HepG2 (cell line): ENCODE data around the gene FRMD8. TPM values are rescaled to one million over a fixed set of nuclear protein-coding genes. Genes with fewer than 3 reads are reported as not detected.

Source experiments
- ARID3A ChIP-seq: IDR thresholded peaks from 2 replicates; pipeline ENCODE4 v1.6.1; 2012; ENCODE audit warnings: low read depth, low read length, improper control_type of control experiment
- CBX2 ChIP-seq, 2 experiments: fragments of 200-600 bp in 1 of 2; sonication (generic); formaldehyde crosslinking in 1 of 2; IDR thresholded peaks; 2 replicates each; pipeline versions ENCODE4 v1.7.0 to v1.8.1; 2018 to 2022; ENCODE audit warnings: low read depth in 2 of 2, low read length in 1 of 2, mild to moderate bottlenecking in 1 of 2, missing genetic modification reagents in 1 of 2
- CEBPB ChIP-seq: IDR thresholded peaks from 2 replicates; pipeline ENCODE4 v1.6.1; 2011; ENCODE audit warnings: low read depth, low read length, improper control_type of control experiment, borderline replicate concordance
- FLYWCH1 ChIP-seq: sonication (generic); formaldehyde crosslinking; IDR thresholded peaks from 2 replicates; pipeline ENCODE4 v1.8.1; 2023; ENCODE audit warnings: mild to moderate bottlenecking, missing genetic modification reagents
- IKZF5 ChIP-seq: IDR thresholded peaks from 2 replicates; pipeline ENCODE4 v1.6.1; 2018; ENCODE audit warnings: missing genetic modification reagents, mild to moderate bottlenecking, missing compliant biosample characterization
- IRF2 ChIP-seq: IDR thresholded peaks from 2 replicates; pipeline ENCODE4 v1.6.1; 2018; ENCODE audit warnings: missing genetic modification reagents, missing compliant biosample characterization
- KLF13 ChIP-seq: sonication (generic); formaldehyde crosslinking; IDR thresholded peaks from 2 replicates; pipeline ENCODE4 v1.4.0; 2020; ENCODE audit warnings: mild to moderate bottlenecking, missing genetic modification reagents
- MED8 ChIP-seq: sonication (generic); formaldehyde crosslinking; IDR thresholded peaks from 2 replicates; pipeline ENCODE4 v1.8.1; 2023; ENCODE audit warnings: mild to moderate bottlenecking, missing genetic modification reagents; ENCODE audit not compliant: insufficient replicate concordance
- RNF2 ChIP-seq: fragments of 450-650 bp; conservative IDR thresholded peaks from 2 replicates; pipeline ENCODE4 v1.6.1; 2016; ENCODE audit warnings: low read depth
- SIX1 ChIP-seq: sonication (generic); formaldehyde crosslinking; IDR thresholded peaks from 2 replicates; pipeline ENCODE4 v1.4.0; 2020; ENCODE audit warnings: missing genetic modification reagents, borderline replicate concordance
- SUZ12 ChIP-seq: fragments of 150-350 bp; IDR thresholded peaks from 2 replicates; pipeline ENCODE4 v1.6.1; 2014; ENCODE audit warnings: low read depth, low read length
- TAF1 ChIP-seq: sonication (generic); formaldehyde crosslinking; IDR thresholded peaks from 2 replicates; pipeline ENCODE4 v1.4.0; 2020; ENCODE audit warnings: missing genetic modification reagents
- TOE1 ChIP-seq: sonication (generic); formaldehyde crosslinking; IDR thresholded peaks from 2 replicates; pipeline ENCODE4 v1.4.0; 2020; ENCODE audit warnings: mild to moderate bottlenecking, missing genetic modification reagents
- XRCC5 ChIP-seq: fragments of 200-400 bp; formaldehyde crosslinking; optimal IDR thresholded peaks from 2 replicates; pipeline ENCODE3; 2017; ENCODE audit warnings: mild to moderate bottlenecking, low read length
- ZBTB3 ChIP-seq: sonication (generic); formaldehyde crosslinking; IDR thresholded peaks from 2 replicates; pipeline ENCODE4 v1.4.0; 2020; ENCODE audit warnings: low read depth, mild to moderate bottlenecking, moderate library complexity, missing genetic modification reagents, borderline replicate concordance
- ZFX ChIP-seq: sonication (generic); formaldehyde crosslinking; IDR thresholded peaks from 2 replicates; pipeline ENCODE4 v1.4.0; 2020; ENCODE audit warnings: mild to moderate bottlenecking, low read depth, missing genetic modification reagents, moderate library complexity
- ZNF282 ChIP-seq: fragments of 450-650 bp; IDR thresholded peaks from 2 replicates; pipeline ENCODE4 v1.6.1; 2018; ENCODE audit not compliant: partially characterized antibody
- ZNF3 ChIP-seq: IDR thresholded peaks from 2 replicates; pipeline ENCODE4 v1.7.0; 2017; ENCODE audit warnings: inconsistent platforms
- ZNF367 ChIP-seq: sonication (generic); formaldehyde crosslinking; IDR thresholded peaks from 2 replicates; pipeline ENCODE4 v1.4.0; 2020; ENCODE audit warnings: missing genetic modification reagents, borderline replicate concordance
- ZNF430 ChIP-seq: sonication (generic); formaldehyde crosslinking; IDR thresholded peaks from 2 replicates; pipeline ENCODE4 v1.9.0; 2021; ENCODE audit warnings: mild to moderate bottlenecking, missing genetic modification reagents
- ZNF644 ChIP-seq: IDR thresholded peaks from 2 replicates; pipeline ENCODE4 v1.6.1; 2016; ENCODE audit warnings: low read depth
- ZNF792 ChIP-seq: IDR thresholded peaks from 2 replicates; pipeline ENCODE4 v1.6.1; 2016
- polyA plus RNA-seq, 8 experiments: library from polyadenylated mRNA; depleted of rRNA in 3 of 8; stranded (reverse) in 7 of 8; unstranded in 1 of 8; fragments of >200 nt; fragmentation: Illumina TruSeq in 4 of 8; extraction: Trizol in 4 of 8; gene quantifications; 2 replicates each; pipeline versions ENCODE4 v1.2.1 to v1.2.3, GENCODE V29; 2011 to 2016; ENCODE audit warnings: low read depth in 4 of 8, missing spikeins in 1 of 8, mixed read lengths in 1 of 8; ENCODE audit not compliant: insufficient read depth in 1 of 8
- total RNA-seq, 5 experiments: library from RNA; depleted of rRNA; stranded (reverse); fragments of >200 nt; fragmentation: Illumina TruSeq; extraction: Trizol; gene quantifications; 2 replicates each; pipeline ENCODE4 v1.2.3, GENCODE V29; 2016; ENCODE audit warnings: low read depth in 1 of 5
- TF ChIP-seq, protein P1 (sequence below): sonication (generic); formaldehyde crosslinking; IDR thresholded peaks from 2 replicates; pipeline ENCODE4 v1.8.0; 2022; ENCODE audit warnings: missing genetic modification reagents, low read depth, mild to moderate bottlenecking, borderline replicate concordance
- TF ChIP-seq, protein P2 (sequence below): sonication (generic); formaldehyde crosslinking; IDR thresholded peaks from 2 replicates; pipeline ENCODE4 v1.4.0; 2020; ENCODE audit warnings: missing genetic modification reagents
- TF ChIP-seq, protein P3 (sequence below): sonication (generic); formaldehyde crosslinking; IDR thresholded peaks from 2 replicates; pipeline ENCODE4 v1.4.0; 2020; ENCODE audit warnings: low read depth, mild to moderate bottlenecking, missing genetic modification reagents

FRMD8 gene
- total and polyA plus RNA-seq, 2 of the 13 experiments (the other 11 are each of a cell fraction or from before 2014, with no cell fraction given), result 5.8 to 20.6 TPM

DNA sequence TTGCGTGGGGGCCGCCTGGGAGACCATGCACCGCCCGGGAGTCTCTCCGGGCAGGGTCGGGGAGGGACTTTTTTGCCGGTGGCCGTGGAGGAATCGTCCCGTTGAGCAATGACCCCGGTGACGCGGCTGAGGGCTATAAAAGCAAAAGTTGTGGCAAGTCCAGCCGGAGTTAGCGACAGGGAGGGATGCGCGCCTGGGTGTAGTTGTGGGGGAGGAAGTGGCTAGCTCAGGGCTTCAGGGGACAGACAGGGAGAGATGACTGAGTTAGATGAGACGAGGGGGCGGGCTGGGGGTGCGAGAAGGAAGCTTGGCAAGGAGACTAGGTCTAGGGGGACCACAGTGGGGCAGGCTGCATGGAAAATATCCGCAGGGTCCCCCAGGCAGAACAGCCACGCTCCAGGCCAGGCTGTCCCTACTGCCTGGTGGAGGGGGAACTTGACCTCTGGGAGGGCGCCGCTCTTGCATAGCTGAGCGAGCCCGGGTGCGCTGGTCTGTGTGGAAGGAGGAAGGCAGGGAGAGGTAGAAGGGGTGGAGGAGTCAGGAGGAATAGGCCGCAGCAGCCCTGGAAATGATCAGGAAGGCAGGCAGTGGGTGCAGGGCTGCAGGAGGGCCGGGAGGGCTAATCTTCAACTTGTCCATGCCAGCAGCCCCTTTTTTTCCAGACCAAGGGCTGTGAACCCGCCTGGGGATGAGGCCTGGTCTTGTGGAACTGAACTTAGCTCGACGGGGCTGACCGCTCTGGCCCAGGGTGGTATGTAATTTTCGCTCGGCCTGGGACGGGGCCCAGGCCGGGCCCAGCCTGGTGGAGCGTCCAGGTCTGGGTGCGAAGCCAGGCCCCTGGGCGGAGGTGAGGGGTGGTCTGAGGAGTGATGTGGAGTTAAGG is 36.4 kb downstream of the FRMD8 start, which contains the start of gene NEAT1 (continued):
- TF ChIP-seq ZBTB3 (CRISPR knock-in tag) (no peak), IRF2 (peak; percentile 83), ZNF792 (CRISPR knock-in tag) (peak; percentile 83), TAF1 (peak; percentile 90), ZNF430 (CRISPR knock-in tag) (peak; percentile 50; the same call in 1 of the 2 replicates), TOE1 (CRISPR knock-in tag) (no peak), ZNF644 (CRISPR knock-in tag) (no peak), ZNF282 (no peak), ZNF367 (CRISPR knock-in tag) (peak; percentile 28; the same call in 1 of the 2 replicates), CEBPB (peak; percentile 91), ARID3A (0 out of 2 replicates have a peak, but pooled peaks have one; percentile 60), IKZF5 (CRISPR knock-in tag) (peak; percentile 61; the same call in 1 of the 2 replicates), MED8 (CRISPR knock-in tag) (peak; percentile 95), RNF2 (peak; percentile 51; the same call in 1 of the 2 replicates), CBX2 (IDR thresholded peaks at IDR 0.05; ENCODE audit: low read depth, low read length) (peak; percentile 72; the same call in 1 of the 2 replicates), CBX2 (CRISPR knock-in tag; IDR thresholded peaks at IDR 0.05; ENCODE audit: low read depth) (no peak), SIX1 (peak; percentile 71; the same call in 1 of the 2 replicates), FLYWCH1 (CRISPR knock-in tag) (peak; percentile 62; the same call in 1 of the 2 replicates), XRCC5 (peak; percentile 89), ZFX (CRISPR knock-in tag) (peak; percentile 46), KLF13 (CRISPR knock-in tag) (no peak), ZNF3 (CRISPR knock-in tag) (no peak), SUZ12 (no peak)
- TF ChIP-seq, protein P1, sequence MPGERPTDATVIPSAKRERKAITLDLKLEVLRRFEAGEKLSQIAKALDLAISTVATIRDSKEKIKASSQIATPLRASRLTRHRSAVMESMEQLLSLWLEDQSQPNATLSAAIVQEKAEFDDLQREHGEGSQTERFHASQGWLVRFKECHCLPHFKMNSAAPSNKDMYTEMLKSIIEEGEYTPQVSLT (CRISPR knock-in tag), result peak; percentile 51; the same call in 1 of the 2 replicates
- TF ChIP-seq, protein P2, sequence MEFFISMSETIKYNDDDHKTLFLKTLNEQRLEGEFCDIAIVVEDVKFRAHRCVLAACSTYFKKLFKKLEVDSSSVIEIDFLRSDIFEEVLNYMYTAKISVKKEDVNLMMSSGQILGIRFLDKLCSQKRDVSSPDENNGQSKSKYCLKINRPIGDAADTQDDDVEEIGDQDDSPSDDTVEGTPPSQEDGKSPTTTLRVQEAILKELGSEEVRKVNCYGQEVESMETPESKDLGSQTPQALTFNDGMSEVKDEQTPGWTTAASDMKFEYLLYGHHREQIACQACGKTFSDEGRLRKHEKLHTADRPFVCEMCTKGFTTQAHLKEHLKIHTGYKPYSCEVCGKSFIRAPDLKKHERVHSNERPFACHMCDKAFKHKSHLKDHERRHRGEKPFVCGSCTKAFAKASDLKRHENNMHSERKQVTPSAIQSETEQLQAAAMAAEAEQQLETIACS (CRISPR knock-in tag), result peak; percentile 57; the same call in 1 of the 2 replicates
- TF ChIP-seq, protein P3, sequence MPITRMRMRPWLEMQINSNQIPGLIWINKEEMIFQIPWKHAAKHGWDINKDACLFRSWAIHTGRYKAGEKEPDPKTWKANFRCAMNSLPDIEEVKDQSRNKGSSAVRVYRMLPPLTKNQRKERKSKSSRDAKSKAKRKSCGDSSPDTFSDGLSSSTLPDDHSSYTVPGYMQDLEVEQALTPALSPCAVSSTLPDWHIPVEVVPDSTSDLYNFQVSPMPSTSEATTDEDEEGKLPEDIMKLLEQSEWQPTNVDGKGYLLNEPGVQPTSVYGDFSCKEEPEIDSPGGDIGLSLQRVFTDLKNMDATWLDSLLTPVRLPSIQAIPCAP (CRISPR knock-in tag), result 0 out of 2 replicates have a peak, but pooled peaks have one; percentile 27
